ELR (cell line): Measurements from ENCODE around the gene GAA.
A peak's percentile ranks its signal among the peaks of the same experiment; 100 is the strongest.
"Not testable (repeated sequence)": the region's sequence is repeated elsewhere in the genome, so short reads cannot be mapped to it uniquely, and the experiment has no call there.

Source experiments
- DNase-seq: peaks from one replicate; pipeline ENCODE4 v3.0.0-alpha.2; 2015; ENCODE audit warnings: low read depth

Gene GAA

GRCh38 chr17:80083136-80083661 is 18.2 kb upstream of the GAA start:
- no peak for DNase-seq

- DNase-seq = no peak
These were observed 16.6 kb upstream of the GAA start for GRCh38 chr17:80084773-80085172.

GRCh38 chr17:80086081-80086480 is 15.3 kb upstream of the GAA start:
- DNase-seq = no peak

- DNase-seq = no peak
These were observed 14.8 kb upstream of the GAA start for GRCh38 chr17:80086616-80087015.

GRCh38 chr17:80087346-80088265 is 13.8 kb upstream of the GAA start:
- DNase-seq = no peak

- DNase-seq = no peak
These were observed 11.6 kb upstream of the GAA start for GRCh38 chr17:80089762-80090161.

- not testable (repeated sequence) for DNase-seq
These were observed 11.2 kb upstream of the GAA start for GRCh38 chr17:80090164-80090563.

GRCh38 chr17:80091376-80091775 is 10.0 kb upstream of the GAA start:
- no peak for DNase-seq

- no peak for DNase-seq
These were observed 8.4 kb upstream of the GAA start for GRCh38 chr17:80092959-80093358.

GRCh38 chr17:80095038-80095843 is 6.1 kb upstream of the GAA start:
- no peak for DNase-seq

GRCh38 chr17:80095844-80096475 is 5.4 kb upstream of the GAA start:
- no peak for DNase-seq

GRCh38 chr17:80096561-80097021 is 4.8 kb upstream of the GAA start:
- no peak for DNase-seq

GRCh38 chr17:80097127-80097621 is 4.2 kb upstream of the GAA start:
- DNase-seq = no peak

GRCh38 chr17:80097844-80098691 is 3.3 kb upstream of the GAA start:
- no peak for DNase-seq

- DNase-seq = no peak
These were observed 1.9 kb upstream of the GAA start for GRCh38 chr17:80099291-80100034.

GRCh38 chr17:80100035-80100323 is 1.4 kb upstream of the GAA start:
- no peak for DNase-seq

- peak; percentile 55 for DNase-seq
These were observed 724 bp downstream of the GAA start for GRCh38 chr17:80101946-80102663.

- no peak for DNase-seq
These were observed 1.5 kb downstream of the GAA start for GRCh38 chr17:80102664-80103448.

GRCh38 chr17:80103449-80104085 is 2.2 kb downstream of the GAA start:
- DNase-seq = no peak
